NB4 (cell line): ENCODE data around the gene ERFL.

Source experiments
- DNase-seq: peaks from one replicate; pipeline ENCODE4 v3.0.0; 2010; ENCODE audit warnings: low read depth
- H3K4me3 ChIP-seq: one replicate; pipeline ENCODE4 v1.5.1; 2011; ENCODE audit warnings: mild to moderate bottlenecking, low read depth, low read length, moderate library complexity
- MYC ChIP-seq: IDR thresholded peaks from 2 replicates; pipeline ENCODE4 v1.6.1; 2011; ENCODE audit warnings: low read depth, low read length
- POLR2A ChIP-seq: IDR thresholded peaks from 2 replicates; pipeline ENCODE4 v1.6.1; 2011; ENCODE audit warnings: mild to moderate bottlenecking; ENCODE audit not compliant: insufficient read length; ENCODE audit errors: extremely low read depth
- TF ChIP-seq, protein P1 (sequence below): IDR thresholded peaks from 2 replicates; pipeline ENCODE4 v1.6.1; 2011; ENCODE audit warnings: low read depth, low read length
- TF ChIP-seq, protein P2 (sequence below): IDR thresholded peaks from one replicate; pipeline ENCODE4 v1.5.1; 2012; ENCODE audit warnings: low read depth, low read length

The ERFL gene

DNA sequence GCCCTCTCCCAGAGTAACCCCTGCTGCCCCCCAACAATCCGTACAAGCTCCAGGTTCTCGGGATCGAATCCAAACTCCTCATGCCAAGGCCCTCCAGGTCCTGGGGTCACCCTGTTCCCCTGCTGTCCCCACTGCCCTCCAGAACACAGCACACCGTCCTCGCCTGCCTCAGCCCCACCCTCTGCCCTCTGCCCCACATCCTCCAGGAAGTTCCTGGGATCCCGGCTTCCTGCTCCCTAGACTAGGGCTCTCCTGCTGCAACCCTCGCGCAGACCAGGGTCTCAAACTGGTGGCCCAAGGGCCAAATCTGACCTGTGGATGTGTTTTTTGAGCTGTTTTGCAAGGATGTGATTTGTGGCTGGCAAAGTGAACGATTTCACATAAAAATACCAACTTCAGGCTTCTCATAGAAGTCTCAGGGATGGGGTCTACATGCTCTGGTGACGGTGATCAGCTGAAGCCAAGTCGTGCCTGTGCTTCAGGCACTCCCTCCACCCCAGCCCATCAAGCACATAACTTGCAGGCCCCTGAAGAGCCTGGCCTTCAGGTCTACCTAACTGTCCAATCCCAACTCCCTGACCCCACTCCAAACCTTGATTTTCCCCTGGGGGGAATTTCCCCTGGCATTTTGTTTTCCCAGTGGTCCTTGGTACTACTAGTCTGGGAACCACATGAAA lies 29.1 kb upstream of the ERFL start:
- no peak overlapping the region for H3K4me3 ChIP-seq
- TF ChIP-seq POLR2A (no peak), MYC (no peak)
- TF ChIP-seq, protein P1, sequence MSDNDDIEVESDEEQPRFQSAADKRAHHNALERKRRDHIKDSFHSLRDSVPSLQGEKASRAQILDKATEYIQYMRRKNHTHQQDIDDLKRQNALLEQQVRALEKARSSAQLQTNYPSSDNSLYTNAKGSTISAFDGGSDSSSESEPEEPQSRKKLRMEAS: no peak
- TF ChIP-seq, protein P2, sequence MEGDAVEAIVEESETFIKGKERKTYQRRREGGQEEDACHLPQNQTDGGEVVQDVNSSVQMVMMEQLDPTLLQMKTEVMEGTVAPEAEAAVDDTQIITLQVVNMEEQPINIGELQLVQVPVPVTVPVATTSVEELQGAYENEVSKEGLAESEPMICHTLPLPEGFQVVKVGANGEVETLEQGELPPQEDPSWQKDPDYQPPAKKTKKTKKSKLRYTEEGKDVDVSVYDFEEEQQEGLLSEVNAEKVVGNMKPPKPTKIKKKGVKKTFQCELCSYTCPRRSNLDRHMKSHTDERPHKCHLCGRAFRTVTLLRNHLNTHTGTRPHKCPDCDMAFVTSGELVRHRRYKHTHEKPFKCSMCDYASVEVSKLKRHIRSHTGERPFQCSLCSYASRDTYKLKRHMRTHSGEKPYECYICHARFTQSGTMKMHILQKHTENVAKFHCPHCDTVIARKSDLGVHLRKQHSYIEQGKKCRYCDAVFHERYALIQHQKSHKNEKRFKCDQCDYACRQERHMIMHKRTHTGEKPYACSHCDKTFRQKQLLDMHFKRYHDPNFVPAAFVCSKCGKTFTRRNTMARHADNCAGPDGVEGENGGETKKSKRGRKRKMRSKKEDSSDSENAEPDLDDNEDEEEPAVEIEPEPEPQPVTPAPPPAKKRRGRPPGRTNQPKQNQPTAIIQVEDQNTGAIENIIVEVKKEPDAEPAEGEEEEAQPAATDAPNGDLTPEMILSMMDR: no peak
- DNase-seq: no peak

DNA sequence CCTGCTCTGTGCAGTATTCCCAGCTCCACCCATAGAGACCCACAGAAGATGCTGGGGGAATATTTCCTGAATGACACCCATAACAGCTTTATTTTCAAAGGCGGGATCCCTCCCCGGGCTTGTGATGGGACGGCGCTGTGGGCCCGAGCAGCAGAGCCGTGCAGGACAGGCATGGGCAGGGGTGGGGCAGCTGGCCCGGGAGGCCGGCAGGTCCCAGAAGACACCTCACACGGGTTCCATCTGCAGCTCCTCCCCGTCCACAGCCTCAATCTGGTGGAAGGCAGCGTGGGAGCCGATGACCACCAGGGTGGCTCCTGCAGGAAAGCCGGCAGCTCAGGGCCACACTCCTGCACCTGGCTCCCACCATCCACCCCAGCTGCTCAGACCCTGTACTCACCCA lies 28.4 kb upstream of the ERFL start:
- no peak for DNase-seq
- TF ChIP-seq, protein P2: no peak
- TF ChIP-seq POLR2A (no peak), MYC (no peak)
- TF ChIP-seq, protein P1: no peak
- no peak overlapping the region for H3K4me3 ChIP-seq

DNA sequence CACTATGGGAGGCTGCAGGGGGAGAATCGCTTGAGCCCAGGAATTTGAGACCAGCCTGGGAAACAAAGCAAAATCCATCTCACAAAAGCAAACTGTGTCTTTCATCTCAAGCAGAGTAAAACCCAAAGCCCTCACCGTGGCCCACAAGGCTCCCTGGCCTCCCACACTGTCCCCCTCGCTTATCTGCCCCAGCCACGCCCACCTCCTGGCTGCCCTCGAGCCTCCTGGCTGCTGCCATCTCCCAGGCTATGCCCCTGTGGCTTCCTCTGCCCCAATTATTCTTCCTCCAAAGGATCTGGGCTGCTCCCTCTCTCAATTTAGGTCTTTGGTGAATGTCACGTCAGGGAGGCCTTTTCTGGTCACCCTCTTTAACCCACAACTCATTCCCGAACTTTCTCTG lies 27.3 kb upstream of the ERFL start:
- no peak for TF ChIP-seq MYC
- TF ChIP-seq, protein P1: no peak
- TF ChIP-seq POLR2A: no peak
- TF ChIP-seq, protein P2: no peak
- H3K4me3 ChIP-seq: no peak overlapping the region
- no peak for DNase-seq

DNA sequence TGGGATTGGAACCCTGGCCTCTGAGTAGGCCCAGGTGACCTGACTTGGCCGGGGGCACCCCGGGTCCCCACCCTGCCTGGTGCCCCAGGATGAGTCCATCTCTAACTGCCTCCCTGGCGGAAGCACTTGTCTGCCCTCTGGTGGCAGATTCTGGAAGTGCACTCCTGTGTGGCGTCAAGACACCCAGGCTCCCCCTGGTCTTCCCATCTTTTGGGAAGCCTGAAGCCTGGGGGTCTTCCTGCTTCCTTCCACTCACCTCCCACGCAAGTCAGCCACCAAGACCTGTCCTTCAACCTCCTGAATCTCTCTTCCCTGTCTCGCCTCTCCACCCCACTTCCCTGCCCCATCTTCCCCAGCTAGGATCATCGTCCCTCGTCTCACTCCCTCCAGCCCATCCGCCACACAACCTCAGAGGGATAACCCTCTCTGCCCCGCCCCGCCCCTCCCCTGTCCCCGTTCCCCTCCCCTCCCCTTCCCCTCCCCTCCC lies 23.5 kb upstream of the ERFL start:
- TF ChIP-seq, protein P1: no peak
- no peak for TF ChIP-seq MYC
- TF ChIP-seq, protein P2: peak; percentile 89
- TF ChIP-seq POLR2A: no peak
- DNase-seq: peak; percentile 65
- no peak overlapping the region for H3K4me3 ChIP-seq

DNA sequence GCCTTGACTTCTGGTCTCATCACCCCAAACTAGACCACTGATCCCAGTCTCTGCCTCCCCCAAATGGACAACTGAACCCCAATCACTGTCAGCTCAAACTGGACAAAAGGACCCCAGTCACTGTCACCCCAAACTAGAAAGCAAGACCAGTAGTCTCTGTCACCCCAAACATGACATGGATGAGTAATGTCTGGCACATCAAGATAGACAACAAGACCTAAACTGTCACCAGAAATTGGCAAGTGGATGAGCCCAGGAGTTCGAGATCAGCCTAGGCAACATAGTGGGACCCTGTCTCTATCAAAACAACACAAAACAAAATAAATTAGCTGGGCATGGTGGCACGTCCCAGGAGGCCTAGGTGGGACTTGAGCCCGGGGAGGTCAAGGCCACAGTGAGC lies 18.8 kb upstream of the ERFL start:
- DNase-seq: no peak
- H3K4me3 ChIP-seq: no peak overlapping the region
- TF ChIP-seq, protein P1: no peak
- TF ChIP-seq MYC (no peak), POLR2A (no peak)
- TF ChIP-seq, protein P2: no peak
